ENCODE measurements around the gene LILRA6.
"Not testable (repeated sequence)": the region's sequence is repeated elsewhere in the genome, so short reads cannot be mapped to it uniquely, and the experiment has no call there.

GRCh38 chr19:54272181-54272580 lies 29.6 kb upstream of the LILRA6 start:
- TF ChIP-seq CTCF (IDR thresholded peaks at IDR 0.05; ENCODE audit: low read depth, low read length); EZH2phosphoT487 (IDR thresholded peaks at IDR 0.05; ENCODE audit: low read depth): not testable (repeated sequence)

Data from OCI-LY3 (cell line).